GM12878 (cell line): Measurements from ENCODE around the gene ANKRD13B. TPM values are rescaled to one million over a fixed set of nuclear protein-coding genes. Genes with fewer than 3 reads are reported as not detected.

Source experiments
- ATAC-seq: fragments of 200-7000 bp; cut with Tn5 transposase; 3 replicates; pipeline ENCODE4 v1.9.1; 2020; ENCODE audit warnings: mild to moderate bottlenecking, moderate library complexity
- BruUV-seq: library from RNA; stranded (reverse); fragments of 400-500 nt; replicated peaks from 2 replicates; lab custom pipeline; 2021; lab: Mats Ljungman, UMichigan
- CTCF ChIA-PET: fragments of 300-600 bp; sonication (Branson Sonifier 250); formaldehyde crosslinking; extraction: SDS; loops from one replicate; lab custom pipeline; 2021; ENCODE audit warnings: inconsistent platforms; lab: Yijun Ruan, JAX
- POLR2A ChIA-PET: fragments of 350-600 bp; formaldehyde crosslinking; extraction: SDS; loops from one replicate; lab custom pipeline; 2021; ENCODE audit warnings: inconsistent platforms; lab: Charles Lee
- RAD21 ChIA-PET: fragments of 300-600 bp; sonication (Branson Sonifier 250); formaldehyde crosslinking; loops from one replicate; lab custom pipeline; 2023; ENCODE audit warnings: antibody characterized with exemption; ENCODE audit not compliant: unreplicated experiment; lab: Charles Lee
- SMC1A ChIA-PET: fragments of 300-600 bp; sonication (Branson Sonifier 250); formaldehyde crosslinking; loops from one replicate; lab custom pipeline; 2023; ENCODE audit not compliant: unreplicated experiment, uncharacterized antibody; lab: Charles Lee
- DNase-seq: peaks from one replicate; pipeline ENCODE4 v3.0.0-alpha.2; 2011; ENCODE audit warnings: low read depth, low spot score
- FAIRE-seq: peaks from 3 replicates; lab custom pipeline; 2011; peaks lifted over from hg19 to GRCh38; lab: Jason Lieb, UNC
- H2AFZ ChIP-seq: 2 replicates; pipeline ENCODE4 v1.6.0; 2011; ENCODE audit warnings: low read depth, low read length, control low read depth; ENCODE audit not compliant: control insufficient read depth
- H3K27ac ChIP-seq: 2 replicates; pipeline ENCODE4 v1.5.1; 2011; ENCODE audit warnings: control low read depth; ENCODE audit not compliant: control insufficient read depth, insufficient read depth
- H3K27me3 ChIP-seq, 2 experiments: replicated peaks in 1 of 2; 2 replicates each; pipeline versions ENCODE4 v1.6.0 to v1.6.1; 2011; ENCODE audit warnings: low read length in 1 of 2; ENCODE audit not compliant: control insufficient read depth in 2 of 2, insufficient read depth in 2 of 2
- H3K36me3 ChIP-seq, 2 experiments: 2 replicates each; pipeline ENCODE4 v1.5.1; 2011; ENCODE audit warnings: low read length in 1 of 2; ENCODE audit not compliant: control insufficient read depth in 2 of 2, insufficient read depth in 2 of 2
- H3K4me1 ChIP-seq: 2 replicates; pipeline ENCODE4 v1.6.1; 2011; ENCODE audit warnings: mild to moderate bottlenecking, low read length, moderate library complexity, mixed read lengths; ENCODE audit not compliant: control insufficient read depth, insufficient read depth
- H3K4me2 ChIP-seq: 2 replicates; pipeline ENCODE4 v1.6.0; 2011; ENCODE audit warnings: control low read depth; ENCODE audit not compliant: control insufficient read depth, insufficient read depth
- H3K4me3 ChIP-seq: fragments of 200-600 bp; sonication (generic); 2 replicates; pipeline ENCODE4 v1.5.1; 2016
- H3K79me2 ChIP-seq: 2 replicates; pipeline ENCODE4 v1.6.0; 2011; ENCODE audit warnings: low read length; ENCODE audit not compliant: control insufficient read depth, insufficient read depth
- H3K9ac ChIP-seq: 2 replicates; pipeline ENCODE4 v1.8.0; 2011; ENCODE audit warnings: low read length, control low read depth, mixed read lengths; ENCODE audit not compliant: control insufficient read depth, insufficient read depth
- H3K9me3 ChIP-seq: replicated peaks from 3 replicates; pipeline ENCODE4 v1.5.1; 2011; ENCODE audit warnings: mild to moderate bottlenecking, low read length; ENCODE audit not compliant: control insufficient read depth, insufficient read depth
- H4K20me1 ChIP-seq: 2 replicates; pipeline ENCODE4 v1.6.0; 2011; ENCODE audit not compliant: control insufficient read depth, insufficient read depth
- BACH1 ChIP-seq: fragments of 450-650 bp; IDR thresholded peaks from 2 replicates; pipeline ENCODE4 v1.6.1; 2017; ENCODE audit warnings: mild to moderate bottlenecking, borderline replicate concordance
- BCL11A ChIP-seq: IDR thresholded peaks from 2 replicates; pipeline ENCODE4 v1.6.1; 2011; ENCODE audit warnings: low read depth, low read length
- BHLHE40 ChIP-seq, 2 experiments: fragments of 450-650 bp in 1 of 2; IDR thresholded peaks; 2 replicates each; pipeline ENCODE4 v1.6.1; 2011 to 2017; ENCODE audit warnings: low read depth in 2 of 2, borderline replicate concordance in 1 of 2, improper control_type of control experiment in 1 of 2, low read length in 1 of 2, mild to moderate bottlenecking in 1 of 2
- CBFB ChIP-seq: IDR thresholded peaks from 2 replicates; pipeline ENCODE4 v1.6.1; 2016; ENCODE audit warnings: antibody characterized with exemption, low read depth
- CHD1 ChIP-seq: IDR thresholded peaks from 2 replicates; pipeline ENCODE4 v1.6.1; 2012; ENCODE audit warnings: low read depth, low read length, improper control_type of control experiment
- CHD2 ChIP-seq: IDR thresholded peaks from 2 replicates; pipeline ENCODE4 v1.6.1; 2011; ENCODE audit warnings: low read depth, low read length, improper control_type of control experiment, borderline replicate concordance
- CTCF ChIP-seq, 3 experiments: IDR thresholded peaks in 2 of 3; conservative IDR thresholded peaks in 1 of 3; 2 replicates each; pipeline ENCODE4 v1.5.1; 2011; ENCODE audit warnings: low read depth in 3 of 3, low read length in 3 of 3, mild to moderate bottlenecking in 3 of 3, control low read depth in 2 of 3, moderate library complexity in 2 of 3, inconsistent platforms in 1 of 3, mixed read lengths in 1 of 3; ENCODE audit not compliant: control insufficient read depth in 2 of 3, insufficient read depth in 1 of 3; ENCODE audit errors: extremely low read depth in 1 of 3
- HCFC1 ChIP-seq: fragments of 150-350 bp; IDR thresholded peaks from 2 replicates; pipeline ENCODE4 v1.6.1; 2014; ENCODE audit warnings: low read length
- KAT2A ChIP-seq: conservative IDR thresholded peaks from 2 replicates; pipeline ENCODE4 v1.6.1; 2011; ENCODE audit warnings: low read depth, low read length; ENCODE audit not compliant: control insufficient read depth
- MAX ChIP-seq: IDR thresholded peaks from 2 replicates; pipeline ENCODE4 v1.6.1; 2012; ENCODE audit warnings: low read depth, low read length, improper control_type of control experiment
- MTA3 ChIP-seq: IDR thresholded peaks from 2 replicates; pipeline ENCODE4 v1.6.1; 2012; ENCODE audit warnings: low read length, inconsistent platforms, borderline replicate concordance
- MYC ChIP-seq: IDR thresholded peaks from 2 replicates; pipeline ENCODE4 v1.6.1; 2011; ENCODE audit warnings: mild to moderate bottlenecking, low read length, moderate library complexity, inconsistent platforms; ENCODE audit not compliant: insufficient read depth, insufficient replicate concordance, insufficient read length, severe bottlenecking
- NBN ChIP-seq: fragments of 450-650 bp; IDR thresholded peaks from 2 replicates; pipeline ENCODE4 v1.6.1; 2016
- NFIC ChIP-seq: IDR thresholded peaks from 2 replicates; pipeline ENCODE4 v1.6.1; 2012; ENCODE audit warnings: low read depth, mild to moderate bottlenecking, inconsistent platforms, low read length, moderate library complexity
- NRF1 ChIP-seq: conservative IDR thresholded peaks from 2 replicates; pipeline ENCODE4 v1.6.1; 2011; ENCODE audit warnings: mild to moderate bottlenecking, low read depth, low read length, improper control_type of control experiment
- RB1 ChIP-seq: fragments of 450-650 bp; formaldehyde crosslinking; IDR thresholded peaks from 2 replicates; pipeline ENCODE4 v1.6.1; 2017; ENCODE audit warnings: mild to moderate bottlenecking, borderline replicate concordance
- RBBP5 ChIP-seq: fragments of 200-600 bp; sonication (generic); conservative IDR thresholded peaks from 2 replicates; pipeline ENCODE4 v1.6.1; 2016
- WGBS: methylation state at CpG from one replicate; pipeline ENCODE4 v1.1.6; 2016; ENCODE audit warnings: low lambda C conversion rate; ENCODE audit not compliant: insufficient replicate concordance, insufficient coverage; ENCODE audit errors: missing lambda C conversion rate; 5-methylcytosine and 5-hydroxymethylcytosine counted together
- in situ Hi-C: fragments of 300-500 bp; cut with MboI; formaldehyde crosslinking; loops from 9 replicates; pipeline ENCODE4 v1.14.3; 2018; ENCODE audit warnings: mixed read lengths
- intact Hi-C: fragments of 100-400 bp; cut with micrococcal nuclease; formaldehyde crosslinking; loops from one replicate; pipeline ENCODE4 v1.14.2; 2022; ENCODE audit not compliant: unreplicated experiment
- polyA plus RNA-seq, 11 experiments: library from polyadenylated mRNA; depleted of rRNA in 4 of 11; unstranded in 6 of 11; stranded (reverse) in 5 of 11; fragments of >200 nt; fragmentation: Nextera tagmentation in 4 of 11; fragmentation: Illumina TruSeq in 1 of 11; extraction: Ambion mirVana in 4 of 11; extraction: Trizol in 1 of 11; gene quantifications; 1 replicate in 1 of 11; 2 replicates in 10 of 11; pipeline versions ENCODE4 v1.2.1 to v1.2.3, GENCODE V29; 2011 to 2016; ENCODE audit warnings: inconsistent platforms in 2 of 11, missing spikeins in 2 of 11, low read depth in 1 of 11
- total RNA-seq, 4 experiments: library from RNA; depleted of rRNA in 3 of 4; stranded (reverse); fragments of >200 nt in 3 of 4; fragmentation: Illumina TruSeq in 1 of 4; extraction: Trizol in 1 of 4; gene quantifications; 2 replicates each; pipeline versions ENCODE4 v1.2.1 to v1.2.3, GENCODE V29; 2013 to 2021

ANKRD13B gene
- total and polyA plus RNA-seq, 10 of the 15 experiments (the other 5 are each of a cell fraction or from before 2014, with no cell fraction given): 0.18 to 15.0 (median 2.8) TPM

DNA sequence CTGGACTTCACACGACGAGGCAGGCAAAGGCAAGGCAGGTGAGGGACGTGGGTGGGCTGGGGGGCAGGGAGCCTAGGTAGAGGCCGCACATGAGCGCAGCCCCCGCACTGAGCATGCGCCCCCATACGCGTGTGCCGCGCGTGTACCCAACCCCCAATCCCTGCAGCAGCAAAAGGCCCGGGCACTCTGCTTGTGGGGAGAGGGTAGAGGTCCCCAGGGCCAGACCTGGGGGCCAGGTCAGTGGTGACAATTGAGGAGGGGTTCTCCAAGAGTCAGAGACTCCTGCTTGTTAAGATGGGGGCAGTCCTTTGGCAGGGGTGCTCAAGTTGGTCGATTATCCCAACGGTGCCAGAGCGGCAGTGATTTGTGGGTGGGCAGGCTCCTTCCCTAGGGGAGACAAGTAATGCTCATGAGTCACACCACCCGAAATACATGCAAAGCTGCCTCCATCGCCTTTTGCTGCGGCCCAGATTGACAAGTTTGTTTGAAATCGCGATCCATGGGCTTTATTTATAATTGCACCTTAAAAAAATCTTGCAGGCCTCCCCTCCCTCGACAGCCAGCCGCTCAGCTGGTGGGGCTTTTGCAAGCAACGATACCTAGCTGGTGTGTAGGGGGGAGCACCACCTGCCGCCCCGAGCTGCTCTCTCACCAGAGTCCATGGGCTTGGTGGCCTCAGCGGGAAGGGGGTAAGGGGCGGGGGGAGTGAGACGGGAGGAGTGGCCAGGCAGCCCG lies 2.4 kb upstream of the ANKRD13B start:
- SMC1A ChIA-PET: interaction anchor here (1.1 to 3.0 kb wide), 4 partner anchors 10 to 221 kb away, joined by 5 to 17 read pairs (median 6); no protein-coding TSS in a partner anchor
- no peaks in the 10 kb centered on the region for H3K36me3 ChIP-seq
- intact Hi-C loops (loop anchor here (1.0 to 10.0 kb wide), 2 partner anchors 10 to 226 kb away; no protein-coding TSS in a partner anchor), in situ Hi-C loops (no loop called here)
- RAD21 ChIA-PET: interaction anchor here (0.6 to 2.9 kb wide), 9 partner anchors 9 to 929 kb away, joined by 3 to 20 read pairs (median 6); partner anchors contain the start of gene ABHD15
- peak overlapping the region; percentile 64 for H3K9ac ChIP-seq
- 9% methylated on average over 30 of the region's 30 CpGs for WGBS
- H3K4me2 ChIP-seq: peak overlapping the region; percentile 100
- H4K20me1 ChIP-seq: no peaks in the 10 kb centered on the region
- POLR2A ChIA-PET: interaction anchor here (0.6 to 1.0 kb wide), 3 partner anchors 27 to 724 kb away, joined by 3 to 9 read pairs (median 4); no protein-coding TSS in a partner anchor
- H3K4me1 ChIP-seq: peaks cover 44% of the 10 kb centered on the region
- H3K79me2 ChIP-seq: peaks cover 28% of the 10 kb centered on the region
- peak; percentile 43 to 83; a peak in 3 of 4 replicates for TF ChIP-seq BHLHE40 (IDR thresholded peaks at IDR 0.05; ENCODE audit: borderline replicate concordance in 1 of 2, low read depth in 2 of 2, low read length in 1 of 2)
- TF ChIP-seq MYC: peak; percentile 71
- TF ChIP-seq BCL11A: no peak
- no peak for TF ChIP-seq RBBP5
- no peak for TF ChIP-seq RB1
- no peak for TF ChIP-seq HCFC1
- TF ChIP-seq CBFB: no peak
- TF ChIP-seq NRF1: peak; percentile 39; the same call in 1 of the 2 replicates
- no peak for TF ChIP-seq MTA3
- no peak for TF ChIP-seq NBN
- TF ChIP-seq CTCF (IDR thresholded peaks at IDR 0.05 in 2 of 3, conservative IDR thresholded peaks at IDR 0.05 in 1 of 3; ENCODE audit: control insufficient read depth in 2 of 3, extremely low read depth in 1 of 3, insufficient read depth in 1 of 3, low read depth in 3 of 3, low read length in 3 of 3): no peak
- TF ChIP-seq NFIC: no peak
- peak; percentile 44; the same call in 1 of the 2 replicates for TF ChIP-seq MAX
- TF ChIP-seq CHD2: peak; percentile 59; the same call in 1 of the 2 replicates
- TF ChIP-seq CHD1: no peak
- no peak for TF ChIP-seq KAT2A
- 0 out of 2 replicates have a peak, but pooled peaks have one; percentile 26 for TF ChIP-seq BACH1
- peak overlapping the region; percentile 67 for H3K4me3 ChIP-seq
- no peak for FAIRE-seq
- BruUV-seq: no TSS peak
- CTCF ChIA-PET: interaction anchor here (0.6 to 5.0 kb wide), 14 partner anchors 9 to 229 kb away, joined by 3 to 72 read pairs (median 5); no protein-coding TSS in a partner anchor
- peak; percentile 15 for ATAC-seq
- no peak for DNase-seq
- H2AFZ ChIP-seq: peak overlapping the region; percentile 95
- no peaks in the 10 kb centered on the region; a peak in 1 of 4 replicates for H3K27me3 ChIP-seq
- no peaks in the 10 kb centered on the region for H3K9me3 ChIP-seq
- peak overlapping the region; percentile 72 for H3K27ac ChIP-seq
